ENCODE measurements around the gene PCCA. TPM values are rescaled to one million over a fixed set of nuclear protein-coding genes. Genes with fewer than 3 reads are reported as not detected.

The PCCA gene
- total and polyA plus RNA-seq, 2 of the 13 experiments (the other 11 are each of a cell fraction or from before 2014, with no cell fraction given) = 15.0 to 32.2 TPM

GRCh38 chr13:100560498-100561157 lies 471.7 kb downstream of the PCCA start (continued):
- no peak for TF ChIP-seq ZBTB40 (IDR thresholded peaks at IDR 0.05)
- no peak for TF ChIP-seq ZBTB40 (CRISPR knock-in tag; IDR thresholded peaks at IDR 0.05)
- TF ChIP-seq SNAPC5 (CRISPR knock-in tag; IDR thresholded peaks at IDR 0.05; ENCODE audit: borderline replicate concordance) = no peak
- no peak for TF ChIP-seq HNRNPK (IDR thresholded peaks at IDR 0.05; ENCODE audit: low read depth, low read length, poor library complexity, severe bottlenecking)
